ENCODE results near the gene CTAGE1. TPM values are rescaled to one million over a fixed set of nuclear protein-coding genes. Genes with fewer than 3 reads are reported as not detected.
"Not testable (repeated sequence)": the region's sequence is repeated elsewhere in the genome, so short reads cannot be mapped to it uniquely, and the experiment has no call there.

Gene CTAGE1
- total and polyA plus RNA-seq, 2 donors (not counting 1 experiment from before 2014, with no cell fraction given): not detected

DNA sequence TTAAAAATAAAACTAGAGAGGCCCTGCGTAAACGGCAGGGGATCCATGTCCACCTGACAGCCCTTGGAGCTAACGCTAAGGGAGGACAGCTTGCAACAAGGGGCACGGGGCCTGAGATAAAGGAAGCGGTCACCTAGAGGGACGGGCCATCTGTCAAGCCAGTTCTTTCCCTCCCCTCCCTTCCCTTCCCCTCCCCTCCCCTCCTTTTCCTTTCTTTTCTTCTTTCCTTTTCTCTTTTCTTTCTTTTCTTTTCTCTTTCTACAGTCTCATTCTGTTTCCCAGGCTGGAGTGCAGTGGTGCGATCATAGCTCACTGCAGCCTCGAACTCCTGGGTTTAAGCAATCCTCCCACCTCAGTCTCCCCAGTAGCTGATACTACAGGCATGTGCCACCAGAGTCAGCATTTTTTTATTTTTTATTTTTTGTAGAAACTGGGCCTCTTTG, 34.5 kb upstream of the CTAGE1 start:
- Mint-ChIP-seq H3K4me3 (no peak overlapping the region), H3K4me1 (no peaks in the 10 kb centered on the region), H3K27ac (no peak overlapping the region), H3K27me3 (no peaks in the 10 kb centered on the region), H3K9me3 (ENCODE audit: insufficient read depth) (peaks cover 13% of the 10 kb centered on the region)
- CTCF ChIA-PET: no interaction called here
- intact Hi-C loops (cut with micrococcal nuclease): no loop called here
- Histone ChIP-seq H3K79me2 (ENCODE audit: control insufficient read depth, insufficient read depth, low read length) (no peaks in the 10 kb centered on the region), H3K27me3 (replicated peaks in 1 of 4; ENCODE audit: control extremely low read depth in 1 of 4, control insufficient read depth in 3 of 4, insufficient read depth in 4 of 4, low read length in 3 of 4) (no peaks in the 10 kb centered on the region), H3K9ac (ENCODE audit: low read length) (no peak overlapping the region), H3K4me1 (ENCODE audit: control insufficient read depth in 2 of 2, insufficient read depth in 2 of 2, low read length in 2 of 2) (no peaks in the 10 kb centered on the region), H3K9me3 (ENCODE audit: control extremely low read depth in 1 of 3, control insufficient read depth in 2 of 3, insufficient read depth in 1 of 3, low read length in 2 of 3) (peaks cover 0 to 5% (median 0%) of the 10 kb centered on the region in 3 donors), H2AFZ (ENCODE audit: insufficient read depth, low read depth, low read length, poor library complexity, severe bottlenecking) (no peak overlapping the region), H3K4me3 (ENCODE audit: control extremely low read depth in 1 of 5, extremely low read depth in 1 of 5, insufficient read depth in 1 of 5, low read depth in 2 of 5, low read length in 4 of 5) (no peak overlapping the region), H3K4me2 (replicated peaks; ENCODE audit: low read depth, low read length, poor library complexity, severe bottlenecking) (no peak overlapping the region), H3K27ac (ENCODE audit: low read length in 2 of 2) (no peak overlapping the region), H4K20me1 (ENCODE audit: control insufficient read depth, insufficient read depth, low read length, poor library complexity, severe bottlenecking) (no peaks in the 10 kb centered on the region), H3K36me3 (replicated peaks in 1 of 2; ENCODE audit: control extremely low read depth in 1 of 2, control insufficient read depth in 1 of 2, extremely low read depth in 1 of 2, insufficient read depth in 2 of 2, low read length in 1 of 2) (no peaks in the 10 kb centered on the region)
- DNase-seq (no peak), ATAC-seq (ENCODE audit: low read depth) (no peak)
- no peak for TF ChIP-seq EZH2 (IDR thresholded peaks at IDR 0.05; ENCODE audit: borderline replicate concordance, insufficient read depth, low read depth, low read length, poor library complexity, severe bottlenecking)
- TF ChIP-seq, protein P1, sequence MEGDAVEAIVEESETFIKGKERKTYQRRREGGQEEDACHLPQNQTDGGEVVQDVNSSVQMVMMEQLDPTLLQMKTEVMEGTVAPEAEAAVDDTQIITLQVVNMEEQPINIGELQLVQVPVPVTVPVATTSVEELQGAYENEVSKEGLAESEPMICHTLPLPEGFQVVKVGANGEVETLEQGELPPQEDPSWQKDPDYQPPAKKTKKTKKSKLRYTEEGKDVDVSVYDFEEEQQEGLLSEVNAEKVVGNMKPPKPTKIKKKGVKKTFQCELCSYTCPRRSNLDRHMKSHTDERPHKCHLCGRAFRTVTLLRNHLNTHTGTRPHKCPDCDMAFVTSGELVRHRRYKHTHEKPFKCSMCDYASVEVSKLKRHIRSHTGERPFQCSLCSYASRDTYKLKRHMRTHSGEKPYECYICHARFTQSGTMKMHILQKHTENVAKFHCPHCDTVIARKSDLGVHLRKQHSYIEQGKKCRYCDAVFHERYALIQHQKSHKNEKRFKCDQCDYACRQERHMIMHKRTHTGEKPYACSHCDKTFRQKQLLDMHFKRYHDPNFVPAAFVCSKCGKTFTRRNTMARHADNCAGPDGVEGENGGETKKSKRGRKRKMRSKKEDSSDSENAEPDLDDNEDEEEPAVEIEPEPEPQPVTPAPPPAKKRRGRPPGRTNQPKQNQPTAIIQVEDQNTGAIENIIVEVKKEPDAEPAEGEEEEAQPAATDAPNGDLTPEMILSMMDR (IDR thresholded peaks at IDR 0.05): no peak
- 51% methylated on average over 7 of the region's 8 CpGs for WGBS (ENCODE audit: insufficient coverage)
- POLR2A ChIA-PET: no interaction called here

DNA sequence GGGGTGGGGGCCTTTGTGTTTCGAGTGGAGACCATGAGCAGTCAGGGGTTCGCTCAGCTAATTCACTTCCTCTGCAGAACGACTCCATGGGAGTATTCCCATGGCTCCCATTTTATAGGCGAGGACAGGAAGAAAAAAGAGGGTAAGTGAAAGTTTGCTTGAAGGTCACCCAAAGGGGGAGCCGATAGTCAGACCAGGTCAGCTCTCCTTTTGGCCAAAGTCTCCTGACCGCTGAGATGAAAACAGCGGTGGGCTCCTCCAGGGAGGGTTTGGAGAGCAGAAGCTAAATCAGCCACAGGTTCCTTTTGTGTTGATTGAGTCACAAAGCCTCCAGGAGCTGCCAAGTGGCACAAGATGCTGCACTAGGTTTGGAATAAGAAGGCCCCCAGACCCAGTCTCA, 34.1 kb upstream of the CTAGE1 start:
- WGBS (ENCODE audit: insufficient coverage): 69% methylated on average over 4 of the region's 7 CpGs
- ATAC-seq (ENCODE audit: low read depth): no peak
- Histone ChIP-seq H3K4me1 (ENCODE audit: control insufficient read depth in 2 of 2, insufficient read depth in 2 of 2, low read length in 2 of 2) (no peaks in the 10 kb centered on the region), H3K4me2 (replicated peaks; ENCODE audit: low read depth, low read length, poor library complexity, severe bottlenecking) (no peak overlapping the region), H2AFZ (ENCODE audit: insufficient read depth, low read depth, low read length, poor library complexity, severe bottlenecking) (no peak overlapping the region), H3K9me3 (ENCODE audit: control extremely low read depth in 1 of 3, control insufficient read depth in 2 of 3, insufficient read depth in 1 of 3, low read length in 2 of 3) (peaks cover 0 to 5% (median 0%) of the 10 kb centered on the region in 3 donors), H3K4me3 (ENCODE audit: control extremely low read depth in 1 of 5, extremely low read depth in 1 of 5, insufficient read depth in 1 of 5, low read depth in 2 of 5, low read length in 4 of 5) (no peak overlapping the region), H3K27ac (ENCODE audit: low read length in 2 of 2) (no peak overlapping the region), H3K9ac (ENCODE audit: low read length) (no peak overlapping the region), H3K27me3 (replicated peaks in 1 of 4; ENCODE audit: control extremely low read depth in 1 of 4, control insufficient read depth in 3 of 4, insufficient read depth in 4 of 4, low read length in 3 of 4) (no peaks in the 10 kb centered on the region), H3K79me2 (ENCODE audit: control insufficient read depth, insufficient read depth, low read length) (no peaks in the 10 kb centered on the region), H3K36me3 (replicated peaks in 1 of 2; ENCODE audit: control extremely low read depth in 1 of 2, control insufficient read depth in 1 of 2, extremely low read depth in 1 of 2, insufficient read depth in 2 of 2, low read length in 1 of 2) (no peaks in the 10 kb centered on the region), H4K20me1 (ENCODE audit: control insufficient read depth, insufficient read depth, low read length, poor library complexity, severe bottlenecking) (no peaks in the 10 kb centered on the region)
- Mint-ChIP-seq H3K4me3 (no peak overlapping the region), H3K9me3 (ENCODE audit: insufficient read depth) (peaks cover 15% of the 10 kb centered on the region), H3K27me3 (no peaks in the 10 kb centered on the region), H3K27ac (no peak overlapping the region), H3K4me1 (no peaks in the 10 kb centered on the region)
- CTCF ChIA-PET: no interaction called here
- intact Hi-C loops (cut with micrococcal nuclease): no loop called here
- POLR2A ChIA-PET: no interaction called here
- TF ChIP-seq EZH2 (IDR thresholded peaks at IDR 0.05; ENCODE audit: borderline replicate concordance, insufficient read depth, low read depth, low read length, poor library complexity, severe bottlenecking): no peak
- TF ChIP-seq, protein P1 (IDR thresholded peaks at IDR 0.05): no peak
- DNase-seq: no peak

DNA sequence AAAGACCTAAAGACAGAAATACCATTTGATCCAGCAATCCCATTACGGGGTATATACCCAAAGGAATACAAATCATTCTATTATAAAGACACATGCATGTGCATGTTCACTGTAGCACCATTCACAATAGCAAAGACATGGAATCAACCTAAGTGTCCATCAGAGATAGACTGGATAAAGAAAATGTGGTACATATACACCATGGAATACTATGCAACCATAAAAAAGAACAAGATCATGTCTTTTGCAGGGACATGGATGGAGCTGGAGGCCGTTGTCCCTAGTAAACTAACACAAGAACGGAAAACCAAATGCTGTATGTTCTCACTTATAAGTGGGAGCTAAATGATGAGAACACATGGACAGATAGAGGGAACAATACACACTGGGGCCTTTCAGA, 33.1 kb upstream of the CTAGE1 start:
- H3K9me3 Mint-ChIP-seq (ENCODE audit: insufficient read depth): peaks cover 15% of the 10 kb centered on the region
- POLR2A ChIA-PET; H4K20me1 ChIP-seq (ENCODE audit: control insufficient read depth, insufficient read depth, low read length, poor library complexity, severe bottlenecking); intact Hi-C loops (cut with micrococcal nuclease); CTCF ChIA-PET; H3K36me3 ChIP-seq (replicated peaks in 1 of 2; ENCODE audit: control extremely low read depth in 1 of 2, control insufficient read depth in 1 of 2, extremely low read depth in 1 of 2, insufficient read depth in 2 of 2, low read length in 1 of 2); DNase-seq; ATAC-seq (ENCODE audit: low read depth); H3K27ac ChIP-seq (ENCODE audit: low read length in 2 of 2); H3K9me3 ChIP-seq (ENCODE audit: control extremely low read depth in 1 of 3, control insufficient read depth in 2 of 3, insufficient read depth in 1 of 3, low read length in 2 of 3); H3K4me3 Mint-ChIP-seq; H3K27me3 ChIP-seq (replicated peaks in 1 of 4; ENCODE audit: control extremely low read depth in 1 of 4, control insufficient read depth in 3 of 4, insufficient read depth in 4 of 4, low read length in 3 of 4); H3K27ac Mint-ChIP-seq; H3K9ac ChIP-seq (ENCODE audit: low read length); H2AFZ ChIP-seq (ENCODE audit: insufficient read depth, low read depth, low read length, poor library complexity, severe bottlenecking); H3K4me1 Mint-ChIP-seq; H3K27me3 Mint-ChIP-seq; H3K79me2 ChIP-seq (ENCODE audit: control insufficient read depth, insufficient read depth, low read length); H3K4me1 ChIP-seq (ENCODE audit: control insufficient read depth in 2 of 2, insufficient read depth in 2 of 2, low read length in 2 of 2); H3K4me3 ChIP-seq (ENCODE audit: control extremely low read depth in 1 of 5, extremely low read depth in 1 of 5, insufficient read depth in 1 of 5, low read depth in 2 of 5, low read length in 4 of 5); H3K4me2 ChIP-seq (replicated peaks; ENCODE audit: low read depth, low read length, poor library complexity, severe bottlenecking): not testable (repeated sequence)
- WGBS (ENCODE audit: insufficient coverage): 92% methylated on average over 2 of the region's 3 CpGs
